CD4-positive, alpha-beta memory T cell (primary cell): ENCODE data around the gene SOX18. TPM values are rescaled to one million over a fixed set of nuclear protein-coding genes. Genes with fewer than 3 reads are reported as not detected.

ENCODE experiments used
- CTCF ChIA-PET: fragments of 350-600 bp; sonication (Branson Sonifier 250); formaldehyde crosslinking; loops from one replicate; lab custom pipeline; 2021; ENCODE audit warnings: inconsistent platforms; ENCODE audit not compliant: partially characterized antibody; lab: Charles Lee
- POLR2A ChIA-PET: fragments of 350-600 bp; sonication (Branson Sonifier 250); formaldehyde crosslinking; loops from one replicate; lab custom pipeline; 2021; ENCODE audit not compliant: partially characterized antibody; lab: Charles Lee
- DNase-seq, 5 donors: peaks; one replicate each; pipeline versions ENCODE4 v3.0.0 to v3.0.0-alpha.2; 2020 to 2022; ENCODE audit warnings: mixed read lengths in 1 of 5
- H3K27ac ChIP-seq: one replicate; pipeline ENCODE4 v1.7.0; 2013; ENCODE audit warnings: low read depth, low read length
- H3K27me3 ChIP-seq: 2 replicates; pipeline ENCODE4 v1.7.0; 2013; ENCODE audit warnings: mild to moderate bottlenecking, low read length, moderate library complexity; ENCODE audit not compliant: insufficient read depth
- H3K36me3 ChIP-seq: 2 replicates; pipeline ENCODE4 v1.7.0; 2013; ENCODE audit warnings: mild to moderate bottlenecking, low read length, moderate library complexity; ENCODE audit not compliant: insufficient read depth
- H3K4me1 ChIP-seq: 2 replicates; pipeline ENCODE4 v1.7.0; 2013; ENCODE audit warnings: mild to moderate bottlenecking, low read length, moderate library complexity; ENCODE audit not compliant: insufficient read depth
- H3K4me3 ChIP-seq, 2 donors: one replicate each; pipeline ENCODE4 v1.7.0; 2013; ENCODE audit warnings: low read length in 2 of 2, mild to moderate bottlenecking in 1 of 2
- H3K9me3 ChIP-seq, 2 donors: one replicate each; pipeline ENCODE4 v1.7.0; 2013; ENCODE audit warnings: low read length in 2 of 2, control low read depth in 1 of 2; ENCODE audit not compliant: control insufficient read depth in 1 of 2
- H3K27ac Mint-ChIP-seq, 7 donors: one replicate each; pipeline ENCODE4 v1.8.0; 2020 to 2021; ENCODE audit warnings: mixed read lengths in 7 of 7, mild to moderate bottlenecking in 6 of 7, inconsistent platforms in 3 of 7, moderate library complexity in 3 of 7
- H3K27me3 Mint-ChIP-seq, 2 donors: one replicate each; pipeline ENCODE4 v1.8.0; 2020 to 2021; ENCODE audit warnings: mixed read lengths in 2 of 2
- H3K36me3 Mint-ChIP-seq, 2 donors: one replicate each; pipeline ENCODE4 v1.8.0; 2020 to 2021; ENCODE audit warnings: mixed read lengths in 2 of 2, inconsistent platforms in 1 of 2, mild to moderate bottlenecking in 1 of 2
- H3K4me1 Mint-ChIP-seq, 4 donors: one replicate each; pipeline ENCODE4 v1.8.0; 2020 to 2021; ENCODE audit warnings: mixed read lengths in 4 of 4, mild to moderate bottlenecking in 1 of 4
- H3K4me3 Mint-ChIP-seq, 8 donors: one replicate each; pipeline ENCODE4 v1.8.0; 2020 to 2021; ENCODE audit warnings: mixed read lengths in 8 of 8, mild to moderate bottlenecking in 7 of 8, moderate library complexity in 6 of 8, inconsistent platforms in 3 of 8
- H3K9me3 Mint-ChIP-seq, 8 donors: one replicate each; pipeline ENCODE4 v1.8.0; 2020 to 2021; ENCODE audit warnings: mixed read lengths in 8 of 8, mild to moderate bottlenecking in 5 of 8, inconsistent platforms in 3 of 8, moderate library complexity in 1 of 8
- intact Hi-C: fragments of 100-400 bp; cut with micrococcal nuclease; formaldehyde crosslinking; loops from one replicate; pipeline ENCODE4 v1.15.1; 2023
- polyA plus RNA-seq, 2 donors: library from polyadenylated mRNA; unstranded; fragments of 300-500 nt; fragmentation: Illumina TruSeq; gene quantifications; one replicate each; pipeline ENCODE4 v1.2.3, GENCODE V29; 2021
- total RNA-seq, 2 experiments: library from RNA; stranded (reverse); gene quantifications; one replicate each; pipeline ENCODE4 v1.2.3, GENCODE V29; 2021

Gene SOX18
- total and polyA plus RNA-seq, 4 experiments from 2014 or later, result not detected

GRCh38 chr20:64024141-64024990 lies 25.1 kb downstream of the SOX18 start:
- Histone ChIP-seq H3K36me3 (peaks cover 80% of the 10 kb centered on the region), H3K9me3 (no peaks in the 10 kb centered on the region), H3K4me1 (no peaks in the 10 kb centered on the region), H3K27ac (no peak overlapping the region), H3K4me3 (no peak overlapping the region), H3K27me3 (no peaks in the 10 kb centered on the region)
- DNase-seq, result no peak
- Mint-ChIP-seq H3K27me3 (no peaks in the 10 kb centered on the region), H3K27ac (no peak overlapping the region), H3K36me3 (peaks cover 71 to 72% of the 10 kb centered on the region in 2 donors), H3K9me3 (peaks cover 0 to 2% (median 0%) of the 10 kb centered on the region in 8 donors), H3K4me1 (peaks cover 0 to 5% (median 0%) of the 10 kb centered on the region in 4 donors), H3K4me3 (no peak overlapping the region)
- ChIA-PET POLR2A (interaction anchor here (1.3 kb wide), 1 partner anchor 9 kb away, joined by 6 read pairs; no protein-coding TSS in a partner anchor), CTCF (interaction anchor here (0.7 to 1.6 kb wide), 2 partner anchors 14 to 15 kb away, joined by 3 to 4 read pairs; no protein-coding TSS in a partner anchor)
- intact Hi-C loops, result no loop called here

GRCh38 chr20:64023361-64024140 lies 25.9 kb downstream of the SOX18 start:
- ChIA-PET CTCF (interaction anchor here (0.8 to 1.6 kb wide), 2 partner anchors 9 to 15 kb away, joined by 3 to 4 read pairs; no protein-coding TSS in a partner anchor), POLR2A (interaction anchor here (1.3 kb wide), 1 partner anchor 10 kb away, joined by 6 read pairs; no protein-coding TSS in a partner anchor)
- H3K27ac Mint-ChIP-seq, result no peak overlapping the region
- no peak overlapping the region for H3K4me3 Mint-ChIP-seq
- Histone ChIP-seq H3K36me3 (peaks cover 84% of the 10 kb centered on the region), H3K27ac (no peak overlapping the region), H3K4me3 (no peak overlapping the region), H3K9me3 (no peaks in the 10 kb centered on the region), H3K27me3 (no peaks in the 10 kb centered on the region), H3K4me1 (no peaks in the 10 kb centered on the region)
- intact Hi-C loops, result no loop called here
- H3K36me3 Mint-ChIP-seq, result peaks cover 68 to 74% of the 10 kb centered on the region in 2 donors
- DNase-seq, result no peak
- H3K9me3 Mint-ChIP-seq, result peaks cover 0 to 2% (median 0%) of the 10 kb centered on the region in 8 donors
- no peaks in the 10 kb centered on the region for H3K27me3 Mint-ChIP-seq
- H3K4me1 Mint-ChIP-seq, result peaks cover 0 to 8% (median 0%) of the 10 kb centered on the region in 4 donors

GRCh38 chr20:64022671-64023360 lies 26.6 kb downstream of the SOX18 start:
- peaks cover 0 to 9% (median 0%) of the 10 kb centered on the region in 4 donors for H3K4me1 Mint-ChIP-seq
- CTCF ChIA-PET, result interaction anchor here (0.8 to 1.6 kb wide), 2 partner anchors 8 to 16 kb away, joined by 3 to 4 read pairs; no protein-coding TSS in a partner anchor

GRCh38 chr20:64021124-64021975 lies 28.1 kb downstream of the SOX18 start:
- ChIA-PET CTCF (no interaction called here), POLR2A (no interaction called here)
- DNase-seq, result no peak
- H3K9me3 Mint-ChIP-seq, result peaks cover 0 to 2% (median 0%) of the 10 kb centered on the region in 8 donors
- H3K4me3 Mint-ChIP-seq, result no peak overlapping the region
- Histone ChIP-seq H3K4me3 (no peak overlapping the region), H3K27me3 (no peaks in the 10 kb centered on the region), H3K9me3 (no peaks in the 10 kb centered on the region), H3K27ac (no peak overlapping the region), H3K4me1 (no peaks in the 10 kb centered on the region), H3K36me3 (peaks cover 77% of the 10 kb centered on the region)
- intact Hi-C loops, result no loop called here
- peaks cover 0 to 10% (median under 1%) of the 10 kb centered on the region in 4 donors for H3K4me1 Mint-ChIP-seq
- no peak overlapping the region for H3K27ac Mint-ChIP-seq
- no peaks in the 10 kb centered on the region for H3K27me3 Mint-ChIP-seq
- H3K36me3 Mint-ChIP-seq, result peaks cover 62 to 69% of the 10 kb centered on the region in 2 donors

More at GRCh38 chr20:64022671-64023360, 26.6 kb downstream of the SOX18 start:
- Histone ChIP-seq H3K9me3 (no peaks in the 10 kb centered on the region), H3K27ac (no peak overlapping the region), H3K36me3 (peaks cover 82% of the 10 kb centered on the region), H3K4me3 (no peak overlapping the region), H3K4me1 (no peaks in the 10 kb centered on the region), H3K27me3 (no peaks in the 10 kb centered on the region)
- Mint-ChIP-seq H3K9me3 (peaks cover 0 to 2% (median 0%) of the 10 kb centered on the region in 8 donors), H3K27me3 (no peaks in the 10 kb centered on the region), H3K4me3 (no peak overlapping the region), H3K27ac (no peak overlapping the region), H3K36me3 (peaks cover 68 to 73% of the 10 kb centered on the region in 2 donors)
- DNase-seq, result no peak
- POLR2A ChIA-PET, result interaction anchor here (1.3 kb wide), 1 partner anchor 11 kb away, joined by 6 read pairs; no protein-coding TSS in a partner anchor
- intact Hi-C loops, result no loop called here

GRCh38 chr20:64015635-64016034 lies 33.8 kb downstream of the SOX18 start:
- peaks cover 27% of the 10 kb centered on the region for H3K4me1 ChIP-seq
- intact Hi-C loops, result no loop called here
- H3K27ac ChIP-seq, result no peak overlapping the region
- peaks cover 0 to 19% (median 13%) of the 10 kb centered on the region in 8 donors for H3K9me3 Mint-ChIP-seq
- no peak for DNase-seq
- no peaks in the 10 kb centered on the region for H3K27me3 Mint-ChIP-seq
- peaks cover 48 to 52% of the 10 kb centered on the region in 2 donors for H3K36me3 Mint-ChIP-seq
- H3K36me3 ChIP-seq, result peaks cover 61% of the 10 kb centered on the region
- peak overlapping the region in 3 of 8 donors; percentile 13 to 41 (median 26) for H3K4me3 Mint-ChIP-seq
- no peaks in the 10 kb centered on the region for H3K27me3 ChIP-seq
- CTCF ChIA-PET, result no interaction called here
- POLR2A ChIA-PET, result no interaction called here
- H3K4me3 ChIP-seq, result no peak overlapping the region
- H3K27ac Mint-ChIP-seq, result peak overlapping the region in 3 of 7 donors; percentile 12 to 32 (median 25)
- peaks cover 10 to 25% (median 14%) of the 10 kb centered on the region in 4 donors for H3K4me1 Mint-ChIP-seq
- H3K9me3 ChIP-seq, result peaks cover 9% of the 10 kb centered on the region in 2 donors
